ENCODE results near the gene SOX18.

Gene SOX18

DNA sequence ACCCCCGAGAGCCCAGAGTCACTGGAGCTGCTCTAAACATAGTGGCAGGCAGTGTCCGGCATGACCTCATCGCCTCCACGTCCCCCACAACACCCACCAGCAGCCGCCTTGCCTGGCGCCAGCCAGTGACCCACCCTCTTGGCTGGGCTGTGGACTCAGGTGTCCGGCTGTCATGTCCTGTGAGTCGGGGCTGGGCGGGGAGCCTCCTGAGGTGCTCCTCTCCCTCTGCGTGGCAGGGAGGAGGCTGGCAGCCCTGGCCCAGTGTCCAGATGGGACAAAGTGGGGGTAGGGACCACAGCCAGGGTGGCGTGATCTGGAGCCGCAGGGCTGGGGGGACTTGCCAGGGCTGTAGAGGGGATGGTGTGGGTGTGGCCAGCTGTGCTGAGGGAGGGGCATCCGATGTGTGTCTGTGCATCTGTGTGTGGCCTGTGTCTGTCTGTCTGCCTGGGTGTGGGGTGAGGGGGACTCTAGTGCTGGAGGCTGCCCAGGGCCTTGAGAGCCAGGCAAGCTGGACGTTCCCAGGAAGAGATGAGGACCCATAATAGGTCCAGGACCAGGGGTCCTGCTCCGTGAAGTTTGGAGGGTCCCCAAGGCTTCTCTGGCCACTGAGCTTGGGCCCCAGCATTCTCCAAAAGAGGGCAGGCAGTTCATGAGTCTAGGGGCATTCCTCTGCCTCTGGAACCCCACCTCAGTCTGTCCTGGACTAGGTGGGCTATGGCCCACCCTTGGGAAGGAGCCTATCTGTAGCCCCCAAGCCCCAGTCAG, 2.3 kb upstream of the SOX18 start:
- no peak for DNase-seq

- no peak for DNase-seq
Observed at GRCh38 chr20:64051033-64051452, 1.6 kb upstream of the SOX18 start.

GRCh38 chr20:64050261-64051032, 1.0 kb upstream of the SOX18 start:
- DNase-seq: no peak

DNA sequence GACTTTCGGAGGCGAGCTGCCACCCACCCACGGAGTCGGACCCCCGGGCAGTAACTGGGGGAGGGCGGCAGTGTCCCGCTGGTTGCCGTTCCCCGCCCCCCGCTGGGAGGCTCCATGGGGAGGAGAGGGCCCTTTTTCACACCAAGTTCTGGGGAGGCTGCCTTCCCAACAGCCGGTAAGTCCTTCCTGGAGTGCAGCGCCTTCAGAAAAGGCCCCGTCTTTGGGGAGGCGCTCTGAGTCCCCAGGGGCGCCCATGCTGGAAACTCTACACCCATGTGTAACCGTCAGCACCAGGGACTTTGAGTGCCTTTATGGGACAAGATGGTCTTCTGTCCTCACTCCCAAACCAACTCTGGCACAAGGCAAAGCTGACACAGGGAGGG, 430 bp upstream of the SOX18 start:
- DNase-seq: no peak

DNA sequence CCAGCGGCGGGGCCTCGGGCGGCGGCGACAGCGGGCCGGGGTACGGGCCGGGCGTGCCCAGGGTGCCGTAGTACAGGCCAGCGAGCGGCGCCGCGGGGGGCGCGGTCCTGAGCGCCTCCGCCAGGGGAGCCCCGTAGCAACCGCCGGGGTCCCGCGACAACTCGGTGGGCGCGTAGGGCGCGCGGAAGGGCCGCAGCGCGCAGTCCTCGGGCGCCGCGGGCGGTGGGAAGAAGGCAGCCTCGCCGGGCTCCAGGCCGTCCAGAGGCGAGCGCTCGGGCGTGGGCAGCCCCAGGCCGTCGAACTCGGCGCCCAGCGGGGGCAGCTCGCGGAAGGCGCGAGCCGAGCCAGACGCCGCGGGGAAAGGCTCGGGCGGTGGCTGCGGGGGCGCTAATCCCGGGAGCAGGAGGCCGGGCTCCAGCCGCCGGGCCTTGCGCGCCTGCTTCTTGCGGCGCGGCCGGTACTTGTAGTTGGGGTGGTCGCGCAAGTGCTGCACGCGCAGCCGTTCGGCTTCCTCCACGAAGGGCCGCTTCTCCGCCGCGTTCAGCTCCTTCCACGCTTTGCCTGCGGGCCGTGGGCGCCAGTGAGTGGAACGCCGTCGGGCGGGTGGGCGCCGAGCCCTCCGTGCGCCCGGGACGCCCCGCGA, 916 bp downstream of the SOX18 start:
- no peak for DNase-seq

- DNase-seq: no peak
Observed at GRCh38 chr20:64047968-64048401, 1.5 kb downstream of the SOX18 start.

- DNase-seq: no peak
Observed at GRCh38 chr20:64047046-64047389, 2.4 kb downstream of the SOX18 start.

DNA sequence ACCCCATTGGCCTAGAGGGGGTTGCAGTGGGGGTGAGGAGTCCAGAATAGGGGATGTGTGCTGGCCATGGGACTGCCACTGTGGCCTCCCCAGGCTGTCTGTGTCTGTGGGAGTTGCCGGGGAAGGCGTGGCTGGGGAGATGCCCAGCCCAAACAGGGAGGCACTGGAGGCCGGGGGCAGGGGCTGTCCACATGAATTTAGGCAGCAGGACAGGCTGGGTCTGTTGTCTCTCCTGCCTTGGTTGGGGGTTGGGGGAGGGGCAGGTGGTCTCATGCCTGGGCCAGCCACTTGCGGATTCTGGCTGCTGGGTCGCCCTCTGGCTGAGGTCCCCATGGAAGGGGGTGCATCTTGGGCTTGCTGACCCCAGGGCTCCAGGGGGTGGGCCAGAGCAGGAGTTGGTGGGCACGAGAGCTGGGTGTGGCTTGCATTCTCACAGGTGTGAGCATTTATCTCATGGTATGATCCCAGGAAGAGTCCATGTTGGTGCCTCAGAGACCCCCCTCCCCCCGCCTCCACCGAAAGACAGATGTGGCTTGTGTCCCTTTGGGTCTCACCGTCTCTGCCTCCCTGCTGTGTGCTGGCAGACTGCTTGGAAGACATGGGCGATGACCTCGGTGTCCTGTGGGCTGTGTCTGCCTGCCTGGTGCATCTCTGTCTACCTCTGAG, 4.0 kb downstream of the SOX18 start:
- DNase-seq: no peak

GRCh38 chr20:64044484-64045247, 4.8 kb downstream of the SOX18 start:
- DNase-seq: no peak

GRCh38 chr20:64043768-64044167, 5.7 kb downstream of the SOX18 start:
- no peak for DNase-seq

DNA sequence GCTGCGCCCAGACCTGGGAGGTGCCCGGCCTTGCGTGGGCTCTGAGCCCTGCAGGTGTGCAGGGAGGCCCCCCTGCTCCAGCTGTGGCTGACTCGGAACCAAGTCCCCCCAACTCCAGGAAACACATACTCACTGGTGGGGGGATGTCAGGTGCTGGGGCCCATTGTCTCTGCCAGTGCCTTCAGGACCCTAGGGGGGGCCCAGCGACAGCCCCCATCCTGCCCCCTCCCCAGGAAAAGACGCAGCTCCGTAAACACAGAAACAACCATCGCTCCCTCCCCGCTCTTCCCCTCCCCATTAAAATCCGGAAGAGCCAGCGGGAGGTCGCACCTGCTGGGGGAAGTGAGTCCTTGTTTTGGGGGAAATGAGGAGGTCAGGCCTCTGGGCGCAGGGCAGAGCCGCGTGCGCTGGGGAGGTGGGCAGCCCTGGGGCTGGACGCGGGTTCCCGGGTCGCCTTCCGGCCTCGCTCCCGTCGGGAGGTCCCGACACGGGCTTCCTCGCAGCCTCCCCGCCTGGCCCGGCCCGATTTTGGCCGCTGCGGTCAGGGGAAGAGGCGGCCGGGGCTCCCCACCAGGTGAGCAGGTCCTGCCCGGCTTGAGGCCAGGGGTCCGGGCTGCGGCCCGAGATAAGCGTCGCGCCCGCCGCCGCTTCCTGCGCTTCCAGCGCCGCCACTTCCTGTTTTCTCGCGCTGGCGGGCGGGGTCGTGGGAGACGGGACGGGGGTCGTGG, 7.2 kb downstream of the SOX18 start:
- DNase-seq: no peak

- DNase-seq: no peak
Observed at GRCh38 chr20:64041781-64042053, 7.7 kb downstream of the SOX18 start.

- DNase-seq: no peak
Observed at GRCh38 chr20:64041040-64041780, 8.2 kb downstream of the SOX18 start.

DNA sequence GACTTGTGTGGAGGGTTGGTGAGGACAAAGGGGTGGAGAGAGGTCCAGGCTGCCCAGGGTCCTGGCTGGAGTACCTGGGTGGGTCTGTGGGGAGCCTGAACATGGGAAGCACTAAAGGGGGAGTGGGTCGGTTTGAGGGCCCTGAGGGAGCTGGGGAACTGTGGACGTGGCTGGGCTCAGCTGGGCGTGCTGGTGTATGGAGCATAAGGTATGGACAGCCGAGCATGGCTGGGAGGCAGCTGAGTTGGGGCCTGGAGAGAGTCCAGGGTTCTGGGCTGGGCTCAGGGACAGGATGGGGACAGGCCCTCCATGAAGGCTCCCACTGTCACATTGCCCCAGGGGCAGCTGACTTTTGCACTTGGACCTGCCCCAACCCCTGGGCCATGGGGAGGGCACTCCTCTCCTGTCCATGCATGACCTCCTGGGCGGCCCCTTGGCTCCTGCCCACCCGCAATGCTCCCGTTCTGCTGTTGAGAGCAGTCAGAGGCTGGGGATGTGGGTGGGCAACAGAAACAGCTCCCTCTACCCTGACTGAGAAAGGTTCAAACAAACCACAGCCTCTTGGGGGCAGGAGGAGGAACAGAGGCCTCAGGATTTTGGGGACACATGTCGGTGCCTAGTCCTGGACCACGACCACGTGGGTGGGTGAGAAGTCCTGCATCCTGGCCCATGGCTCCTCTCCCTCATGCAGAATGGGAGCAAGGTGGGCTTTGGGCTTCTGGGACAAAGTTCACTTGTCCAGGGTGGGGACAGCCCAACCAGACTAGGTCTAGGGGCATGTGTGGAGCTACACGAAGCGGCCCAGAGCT, 9.0 kb downstream of the SOX18 start:
- DNase-seq: no peak

DNA sequence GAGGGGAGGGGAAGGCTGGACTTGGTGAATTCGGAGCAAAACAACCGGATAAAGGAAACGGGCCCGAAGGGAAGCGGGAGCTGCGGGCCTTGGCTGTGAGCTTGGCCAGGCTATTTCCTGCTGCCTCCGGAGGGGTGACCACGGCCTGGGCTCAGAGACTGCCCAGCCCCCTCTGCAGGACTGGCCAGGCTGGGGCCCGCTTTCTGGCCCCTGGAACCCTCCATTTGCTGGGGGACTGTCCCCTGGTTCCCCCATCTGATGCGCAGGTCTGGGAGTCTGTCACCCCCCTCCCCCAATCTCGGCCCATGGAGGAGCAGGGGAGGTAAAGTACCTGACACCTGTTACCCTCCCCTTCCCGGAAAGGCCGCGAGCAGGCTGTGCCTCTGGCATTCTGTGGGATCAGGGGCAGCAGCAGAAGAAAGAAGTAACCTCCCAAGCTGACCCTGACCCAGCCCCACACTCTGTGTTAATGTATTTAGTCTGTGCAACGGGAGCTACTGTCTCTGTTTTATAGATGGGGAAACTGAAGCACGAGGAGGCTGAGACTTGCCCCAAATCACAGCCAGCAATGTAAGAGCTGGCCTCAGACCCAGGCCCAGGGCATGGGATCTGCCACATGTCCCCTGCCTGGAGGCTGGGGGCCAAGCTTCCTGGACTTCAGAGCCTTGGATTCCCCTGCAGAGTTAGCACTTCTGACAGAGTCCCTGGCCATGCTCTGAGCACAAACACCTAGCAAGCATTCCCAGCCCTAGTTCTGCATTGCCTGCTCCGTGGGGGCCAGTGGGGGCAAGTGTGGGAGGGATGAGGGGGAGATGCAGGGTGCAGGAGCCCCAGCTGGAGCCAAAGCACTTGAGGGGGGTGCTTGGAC, 9.9 kb downstream of the SOX18 start:
- no peak for DNase-seq

GRCh38 chr20:64038565-64039292, 10.7 kb downstream of the SOX18 start:
- DNase-seq: peak; percentile 67

- no peak for DNase-seq
Observed at GRCh38 chr20:64038224-64038564, 11.2 kb downstream of the SOX18 start.

DNA sequence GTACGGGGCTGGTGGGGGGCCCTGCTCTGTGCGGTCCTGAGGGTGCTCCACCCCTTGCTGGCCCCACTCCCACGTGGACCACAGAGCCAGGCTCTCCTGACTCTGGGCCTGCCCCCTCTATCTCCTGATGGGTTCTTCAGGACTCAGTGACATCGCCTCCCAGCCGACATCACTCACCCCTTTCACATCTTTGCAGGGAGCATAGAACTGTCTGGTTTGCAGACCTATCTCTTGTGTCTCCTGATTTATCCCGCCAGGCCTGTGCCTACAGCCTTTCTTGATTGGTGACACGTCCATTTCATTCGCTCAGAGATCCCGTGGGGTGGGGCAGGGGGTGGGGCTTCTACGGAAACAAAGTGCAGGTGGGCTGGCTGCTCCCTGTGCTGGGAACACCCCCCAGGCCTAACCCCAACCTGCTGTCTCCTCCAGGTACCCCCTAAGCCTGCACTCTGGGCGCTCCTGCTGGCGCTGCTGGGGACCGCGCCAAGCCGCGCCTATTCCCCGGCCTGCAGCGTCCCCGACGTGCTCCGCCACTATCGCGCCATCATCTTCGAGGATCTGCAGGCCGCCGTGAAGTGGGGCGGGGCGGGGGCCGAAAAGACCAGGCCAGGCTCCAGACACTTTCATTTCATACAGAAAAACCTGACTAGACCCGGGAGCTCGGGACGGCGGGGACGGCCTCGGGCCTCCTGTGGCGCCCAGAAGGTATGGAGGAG, 11.8 kb downstream of the SOX18 start:
- DNase-seq: no peak

DNA sequence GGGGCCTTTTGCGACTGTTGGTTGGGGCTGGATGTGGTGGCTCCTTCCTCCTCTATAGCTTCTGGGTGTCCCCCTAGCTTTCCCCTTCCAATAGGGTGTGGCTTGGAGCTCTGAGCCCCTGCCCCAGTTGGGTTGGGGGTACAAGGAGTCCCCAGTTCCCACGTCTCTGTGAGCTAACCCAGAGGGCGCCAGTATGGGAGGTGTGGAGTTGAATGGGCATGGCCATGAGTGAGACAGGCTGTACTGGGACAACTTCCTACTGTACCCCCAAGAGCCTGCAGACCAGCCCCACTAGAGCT, 12.3 kb downstream of the SOX18 start:
- no peak for DNase-seq
